PC-9 (cell line): ENCODE data around the gene MAT1A.
"Not testable (repeated sequence)": the region's sequence is repeated elsewhere in the genome, so short reads cannot be mapped to it uniquely, and the experiment has no call there.

Experiments
- CTCF ChIP-seq: fragments of 200-600 bp; sonication (generic); conservative IDR thresholded peaks from 2 replicates; pipeline ENCODE4 v1.6.1; 2017; ENCODE audit warnings: mixed run types, antibody characterized with exemption, mild to moderate bottlenecking, moderate library complexity
- EZH2 ChIP-seq: fragments of 200-600 bp; sonication (generic); IDR thresholded peaks from 2 replicates; pipeline ENCODE4 v1.8.0; 2017; ENCODE audit warnings: antibody characterized with exemption, low read depth

GRCh38 chr10:80253963-80254271, 35.5 kb downstream of the MAT1A start:
- TF ChIP-seq CTCF, EZH2: not testable (repeated sequence)
